GM23338 (cell line): ENCODE results near the gene NFIC. TPM values are rescaled to one million over a fixed set of nuclear protein-coding genes. Genes with fewer than 3 reads are reported as not detected.

Experiments used
- ATAC-seq: fragments of 200-7000 bp; cut with Tn5 transposase; 3 replicates; pipeline ENCODE4 v1.9.1; 2020
- DNase-seq: peaks from one replicate; pipeline ENCODE4 v3.0.0-alpha.2; 2015; ENCODE audit warnings: low spot score
- H2AFZ ChIP-seq: fragments of 200-600 bp; sonication (generic); 2 replicates; pipeline ENCODE4 v1.8.0; 2016; ENCODE audit warnings: antibody characterized with exemption, mild to moderate bottlenecking, moderate library complexity
- H3F3A ChIP-seq: fragments of 200-600 bp; sonication (generic); replicated peaks from 2 replicates; pipeline ENCODE4 v1.8.0; 2017; ENCODE audit warnings: antibody characterized with exemption, mixed run types, low read depth
- H3K27ac ChIP-seq: fragments of 200-600 bp; sonication (generic); 2 replicates; pipeline ENCODE4 v1.6.1; 2016; ENCODE audit warnings: low read depth
- H3K27me3 ChIP-seq: fragments of 200-600 bp; sonication (generic); 2 replicates; pipeline ENCODE4 v1.8.0; 2016; ENCODE audit warnings: mild to moderate bottlenecking, mixed run types, moderate library complexity; ENCODE audit not compliant: insufficient read depth
- H3K36me3 ChIP-seq: fragments of 200-600 bp; sonication (generic); 2 replicates; pipeline ENCODE4 v1.8.0; 2016; ENCODE audit warnings: mild to moderate bottlenecking; ENCODE audit not compliant: insufficient read depth
- H3K4me1 ChIP-seq: fragments of 200-600 bp; sonication (generic); 2 replicates; pipeline ENCODE4 v1.8.0; 2016; ENCODE audit warnings: mild to moderate bottlenecking, moderate library complexity; ENCODE audit not compliant: insufficient read depth
- H3K4me2 ChIP-seq: fragments of 200-600 bp; sonication (generic); 2 replicates; pipeline ENCODE4 v1.7.1; 2017; ENCODE audit warnings: mixed run types
- H3K4me3 ChIP-seq: fragments of 200-600 bp; sonication (generic); 2 replicates; pipeline ENCODE4 v1.6.1; 2016; ENCODE audit warnings: mixed run types
- H3K79me2 ChIP-seq: fragments of 200-600 bp; sonication (generic); replicated peaks from 2 replicates; pipeline ENCODE4 v1.8.0; 2017; ENCODE audit warnings: mild to moderate bottlenecking; ENCODE audit not compliant: insufficient read depth
- H3K9me2 ChIP-seq: fragments of 200-600 bp; sonication (generic); 2 replicates; pipeline ENCODE4 v1.8.0; 2017; ENCODE audit not compliant: insufficient read depth
- H4K20me1 ChIP-seq: fragments of 200-600 bp; sonication (generic); replicated peaks from 2 replicates; pipeline ENCODE4 v1.8.0; 2017; ENCODE audit warnings: mild to moderate bottlenecking; ENCODE audit not compliant: insufficient read depth
- H3K27ac Mint-ChIP-seq: 2 replicates; pipeline ENCODE4 v1.8.0; 2020; ENCODE audit warnings: inconsistent platforms, mild to moderate bottlenecking, moderate library complexity, mixed read lengths
- H3K27me3 Mint-ChIP-seq: 3 replicates; pipeline ENCODE4 v1.8.0; 2022; ENCODE audit warnings: low read depth, mild to moderate bottlenecking, moderate library complexity, mixed read lengths, inconsistent platforms; ENCODE audit not compliant: insufficient read depth, poor library complexity
- H3K36me3 Mint-ChIP-seq: 3 replicates; pipeline ENCODE4 v1.8.0; 2021; ENCODE audit warnings: low read depth, mild to moderate bottlenecking, inconsistent platforms, moderate library complexity, mixed read lengths
- H3K4me1 Mint-ChIP-seq: 3 replicates; pipeline ENCODE4 v1.8.0; 2020; ENCODE audit warnings: mild to moderate bottlenecking, inconsistent platforms, mixed read lengths
- H3K4me3 Mint-ChIP-seq: 3 replicates; pipeline ENCODE4 v1.8.0; 2021; ENCODE audit warnings: moderate library complexity, mild to moderate bottlenecking, inconsistent platforms, mixed read lengths
- H3K9me3 Mint-ChIP-seq: 3 replicates; pipeline ENCODE4 v1.8.0; 2020; ENCODE audit warnings: moderate library complexity, mild to moderate bottlenecking, inconsistent platforms, mixed read lengths
- CREB1 ChIP-seq: fragments of 250-450 bp; sonication (Bioruptor Pico); IDR thresholded peaks from 2 replicates; pipeline ENCODE4 v1.5.0; 2020; ENCODE audit warnings: low read depth, mild to moderate bottlenecking, moderate library complexity
- CTCF ChIP-seq, 2 experiments: fragments of 200-600 bp in 1 of 2; sonication (generic) in 1 of 2; conservative IDR thresholded peaks; 2 replicates each; pipeline versions ENCODE4 v1.5.1 to v1.6.1; 2016 to 2017; ENCODE audit warnings: antibody characterized with exemption in 2 of 2, low read depth in 2 of 2, mild to moderate bottlenecking in 2 of 2, moderate library complexity in 1 of 2
- ETS1 ChIP-seq: IDR thresholded peaks from 2 replicates; pipeline ENCODE4 v1.6.1; 2016; ENCODE audit warnings: antibody characterized with exemption
- JUNB ChIP-seq: IDR thresholded peaks from one replicate; pipeline ENCODE4 v1.6.1; 2016; ENCODE audit warnings: antibody characterized with exemption; ENCODE audit not compliant: unreplicated experiment
- POLR2AphosphoS5 ChIP-seq: IDR thresholded peaks from 2 replicates; pipeline ENCODE4 v1.6.1; 2016; ENCODE audit warnings: antibody characterized with exemption, low read depth
- ZNF331 ChIP-seq: fragments of 250-450 bp; sonication (Bioruptor Pico); IDR thresholded peaks from 2 replicates; pipeline ENCODE4 v1.5.0; 2020; ENCODE audit warnings: low read depth, mild to moderate bottlenecking, moderate library complexity
- ZNF462 ChIP-seq: fragments of 250-450 bp; sonication (Bioruptor Pico); IDR thresholded peaks from 2 replicates; pipeline ENCODE4 v1.5.0; 2020; ENCODE audit warnings: mild to moderate bottlenecking, moderate library complexity
- polyA plus RNA-seq: library from polyadenylated mRNA; unstranded; fragments of >200 nt; fragmentation: Nextera tagmentation; extraction: Ambion mirVana; gene quantifications from 2 replicates; pipeline ENCODE4 v1.2.1, GENCODE V29; 2016
- total RNA-seq: library from RNA; depleted of rRNA; stranded (reverse); fragments of >200 nt; shearing (Covaris generic); gene quantifications from 2 replicates; pipeline ENCODE4 v1.2.3, GENCODE V29; 2014

NFIC gene
- total and polyA plus RNA-seq, 2 experiments from 2014 or later: 1.3 to 5.3 TPM

GRCh38 chr19:3350014-3350663, 16.2 kb upstream of the NFIC start (continued):
- no peak for TF ChIP-seq CREB1 (CRISPR knock-in tag)
- no peak for TF ChIP-seq POLR2AphosphoS5
- no peak for TF ChIP-seq ZNF462

- Mint-ChIP-seq H3K27ac (no peak overlapping the region), H3K27me3 (peaks cover 34% of the 10 kb centered on the region), H3K4me1 (no peaks in the 10 kb centered on the region), H3K9me3 (no peaks in the 10 kb centered on the region), H3K4me3 (no peak overlapping the region), H3K36me3 (no peaks in the 10 kb centered on the region)
- H3F3A ChIP-seq: peaks cover under 1% of the 10 kb centered on the region; the same call in 1 of the 2 replicates
- ATAC-seq (no peak), DNase-seq (no peak)
- no peaks in the 10 kb centered on the region for H3K9me2 ChIP-seq
- no peaks in the 10 kb centered on the region for H3K79me2 ChIP-seq
- no peak overlapping the region for H3K4me3 ChIP-seq
- H3K4me1 ChIP-seq: no peaks in the 10 kb centered on the region
- no peaks in the 10 kb centered on the region for H3K36me3 ChIP-seq
- peaks cover 62% of the 10 kb centered on the region for H3K27me3 ChIP-seq
- no peak overlapping the region for H3K4me2 ChIP-seq
- peaks cover 4% of the 10 kb centered on the region; the same call in 1 of the 2 replicates for H4K20me1 ChIP-seq
- H3K27ac ChIP-seq: no peak overlapping the region
- no peak overlapping the region for H2AFZ ChIP-seq
- TF ChIP-seq ETS1 (no peak), POLR2AphosphoS5 (no peak), ZNF331 (CRISPR knock-in tag) (no peak), CREB1 (CRISPR knock-in tag) (no peak), JUNB (no peak), CTCF (conservative IDR thresholded peaks at IDR 0.05; ENCODE audit: low read depth in 2 of 2) (no peak)
These were observed 14.5 kb upstream of the NFIC start for GRCh38 chr19:3351702-3352447.
